ENCODE results near the gene ABHD17A. TPM values are rescaled to one million over a fixed set of nuclear protein-coding genes. Genes with fewer than 3 reads are reported as not detected.

ABHD17A gene
- polyA plus RNA-seq, 1 of the 3 experiments (the other 2 are of a cell fraction): 61.1 TPM

- H3K9ac ChIP-seq: peak overlapping the region; percentile 84; the same call in 1 of the 2 replicates
Observed at GRCh38 chr19:1883784-1884183, 1.5 kb downstream of the ABHD17A start.

GRCh38 chr19:1882786-1883692 is 2.3 kb downstream of the ABHD17A start:
- Histone ChIP-seq H4K20me1 (ENCODE audit: insufficient read depth) (peaks cover 40% of the 10 kb centered on the region), H3K9ac (no peak overlapping the region; the same call in 1 of the 2 replicates), H3K27ac (ENCODE audit: low read depth in 2 of 2, low read length in 1 of 2) (no peak overlapping the region; a peak in 1 of 4 replicates), H3K36me3 (replicated peaks in 1 of 2; ENCODE audit: control insufficient read depth in 1 of 2, insufficient read depth in 2 of 2, low read length in 1 of 2) (peaks cover 0 to 7% of the 10 kb centered on the region in 2 experiments), H2AFZ (ENCODE audit: low read depth) (no peak overlapping the region), H3F3A (replicated peaks; ENCODE audit: insufficient read depth) (no peaks in the 10 kb centered on the region), H3K4me1 (ENCODE audit: control insufficient read depth in 1 of 2, insufficient read depth in 2 of 2, low read depth in 1 of 2, low read length in 1 of 2) (peaks cover 6 to 23% of the 10 kb centered on the region in 2 experiments; a peak in 1 of 4 replicates), H3K9me2 (no peaks in the 10 kb centered on the region), H3K9me3 (no peaks in the 10 kb centered on the region), H3K79me2 (ENCODE audit: insufficient read depth) (peaks cover 46% of the 10 kb centered on the region), H3K4me3 (ENCODE audit: low read depth in 2 of 2, low read length in 1 of 2) (peak overlapping the region; percentile 86 to 93; a peak in 2 of 4 replicates), H3K27me3 (ENCODE audit: insufficient read depth) (no peaks in the 10 kb centered on the region), H3K4me2 (peak overlapping the region; percentile 100)
- TF ChIP-seq TCF12 (IDR thresholded peaks at IDR 0.05) (no peak), EZH2phosphoT487 (IDR thresholded peaks at IDR 0.05; ENCODE audit: borderline replicate concordance, low read depth) (no peak), REST (IDR thresholded peaks at IDR 0.05; ENCODE audit: low read depth, low read length) (no peak)
- DNase-seq: no peak
- CTCF ChIA-PET: interaction anchor here (0.7 to 1.4 kb wide), 2 partner anchors 186 to 187 kb away, joined by 3 to 4 read pairs; no protein-coding TSS in a partner anchor
- 78% methylated on average over 18 of the region's 25 CpGs for WGBS (ENCODE audit: low lambda C conversion rate)
- POLR2A ChIA-PET: interaction anchor here (1.2 kb wide), 1 partner anchor 11 kb away, joined by 3 read pairs; no protein-coding TSS in a partner anchor

More at GRCh38 chr19:1883784-1884183, 1.5 kb downstream of the ABHD17A start:
- no peak for DNase-seq
- Histone ChIP-seq H2AFZ (ENCODE audit: low read depth) (no peak overlapping the region), H3K9me2 (no peaks in the 10 kb centered on the region), H3K27me3 (ENCODE audit: insufficient read depth) (no peaks in the 10 kb centered on the region), H3K27ac (ENCODE audit: low read depth in 2 of 2, low read length in 1 of 2) (no peak overlapping the region; a peak in 1 of 4 replicates), H3K79me2 (ENCODE audit: insufficient read depth) (peaks cover 46% of the 10 kb centered on the region), H3K4me2 (peak overlapping the region; percentile 100), H4K20me1 (ENCODE audit: insufficient read depth) (peaks cover 40% of the 10 kb centered on the region), H3K4me3 (ENCODE audit: low read depth in 2 of 2, low read length in 1 of 2) (peak overlapping the region; percentile 86 to 93), H3K36me3 (replicated peaks in 1 of 2; ENCODE audit: control insufficient read depth in 1 of 2, insufficient read depth in 2 of 2, low read length in 1 of 2) (peaks cover 0 to 7% of the 10 kb centered on the region in 2 experiments), H3K4me1 (ENCODE audit: control insufficient read depth in 1 of 2, insufficient read depth in 2 of 2, low read depth in 1 of 2, low read length in 1 of 2) (peaks cover 6 to 23% of the 10 kb centered on the region in 2 experiments; a peak in 1 of 4 replicates), H3F3A (replicated peaks; ENCODE audit: insufficient read depth) (no peaks in the 10 kb centered on the region), H3K9me3 (no peaks in the 10 kb centered on the region)
- ChIA-PET POLR2A (interaction anchor here (1.2 to 1.9 kb wide), 2 partner anchors 8 to 12 kb away, joined by 3 to 7 read pairs; no protein-coding TSS in a partner anchor), CTCF (interaction anchor here (0.7 to 1.4 kb wide), 2 partner anchors 185 to 186 kb away, joined by 3 to 4 read pairs; no protein-coding TSS in a partner anchor)
- WGBS (ENCODE audit: low lambda C conversion rate): 73% methylated on average over 7 of the region's 8 CpGs
- no peak for TF ChIP-seq NFIC (IDR thresholded peaks at IDR 0.05; ENCODE audit: borderline replicate concordance)
- no peak for TF ChIP-seq RFX5 (IDR thresholded peaks at IDR 0.05; ENCODE audit: low read length)
- TF ChIP-seq RCOR1 (IDR thresholded peaks at IDR 0.05; ENCODE audit: low read length): no peak
- no peak for TF ChIP-seq ZBTB33 (IDR thresholded peaks at IDR 0.05; ENCODE audit: borderline replicate concordance, low read depth)
- TF ChIP-seq NRF1 (IDR thresholded peaks at IDR 0.05; ENCODE audit: low read depth, low read length): no peak
